BJ (cell line): ENCODE data around the gene POPDC2. TPM values are rescaled to one million over a fixed set of nuclear protein-coding genes. Genes with fewer than 3 reads are reported as not detected.

Experiments
- CTCF ChIA-PET: fragments of 350-600 bp; formaldehyde crosslinking; extraction: SDS; loops from one replicate; lab custom pipeline; 2021; ENCODE audit warnings: antibody characterized with exemption, inconsistent platforms; lab: Yijun Ruan, JAX
- POLR2A ChIA-PET: fragments of 300-600 bp; sonication (Branson Sonifier 250); formaldehyde crosslinking; extraction: SDS; loops from one replicate; lab custom pipeline; 2021; ENCODE audit warnings: antibody characterized with exemption; lab: Charles Lee
- DNase-seq: peaks from one replicate; pipeline ENCODE4 v3.0.0-alpha.2; 2011; ENCODE audit warnings: low read depth
- H3K27me3 ChIP-seq: 2 replicates; pipeline ENCODE4 v1.6.0; 2011; ENCODE audit warnings: low read length; ENCODE audit not compliant: control insufficient read depth, insufficient read depth
- H3K36me3 ChIP-seq: 2 replicates; pipeline ENCODE4 v1.5.1; 2011; ENCODE audit warnings: low read length; ENCODE audit not compliant: control insufficient read depth, insufficient read depth
- H3K4me3 ChIP-seq: 2 replicates; pipeline ENCODE4 v1.5.1; 2011; ENCODE audit warnings: low read depth, mild to moderate bottlenecking, control low read depth, low read length
- CTCF ChIP-seq: IDR thresholded peaks from 2 replicates; pipeline ENCODE4 v1.5.1; 2011; ENCODE audit warnings: low read depth, mild to moderate bottlenecking, control low read depth, inconsistent platforms, low read length, moderate library complexity; ENCODE audit not compliant: insufficient read depth
- polyA plus RNA-seq: library from polyadenylated mRNA; depleted of rRNA; stranded (reverse); fragments of >200 nt; gene quantifications from 2 replicates; pipeline ENCODE4 v1.2.3, GENCODE V29; 2011

The POPDC2 gene
- polyA plus RNA-seq, 1 experiment, result 2.3 TPM

DNA sequence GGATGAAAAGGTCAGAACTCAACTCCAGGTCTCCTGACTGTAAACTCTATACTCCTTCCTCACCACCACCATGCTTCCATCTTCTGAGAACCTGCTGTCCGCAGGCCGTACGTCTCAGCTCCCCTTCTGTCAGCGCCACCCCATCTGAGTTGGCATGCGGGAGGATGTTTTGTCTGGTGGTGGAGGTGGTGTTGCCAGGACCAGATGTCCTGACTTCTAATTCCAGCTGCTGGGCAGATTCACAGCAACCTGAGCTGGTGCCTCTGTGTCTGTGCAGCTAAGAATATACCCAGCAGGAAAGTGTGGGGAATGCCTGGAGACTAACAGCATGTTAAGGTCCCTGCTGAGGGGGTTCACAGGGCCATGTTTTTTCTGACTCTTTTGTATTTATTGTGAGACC lies 39.5 kb downstream of the POPDC2 start:
- H3K27me3 ChIP-seq, result peaks cover 5% of the 10 kb centered on the region
- H3K36me3 ChIP-seq, result no peaks in the 10 kb centered on the region
- CTCF ChIA-PET, result interaction anchor here (0.6 kb wide), 1 partner anchor 11 kb away, joined by 3 read pairs; no protein-coding TSS in a partner anchor
- H3K4me3 ChIP-seq, result no peak overlapping the region
- no peak for TF ChIP-seq CTCF
- DNase-seq, result no peak
- POLR2A ChIA-PET, result no interaction called here

- no peak for DNase-seq
- ChIA-PET POLR2A (no interaction called here), CTCF (no interaction called here)
- no peak for TF ChIP-seq CTCF
- Histone ChIP-seq H3K36me3 (no peaks in the 10 kb centered on the region), H3K27me3 (peaks cover 5% of the 10 kb centered on the region), H3K4me3 (no peak overlapping the region)
Observed at GRCh38 chr3:119619094-119619493, 41.3 kb downstream of the POPDC2 start.

DNA sequence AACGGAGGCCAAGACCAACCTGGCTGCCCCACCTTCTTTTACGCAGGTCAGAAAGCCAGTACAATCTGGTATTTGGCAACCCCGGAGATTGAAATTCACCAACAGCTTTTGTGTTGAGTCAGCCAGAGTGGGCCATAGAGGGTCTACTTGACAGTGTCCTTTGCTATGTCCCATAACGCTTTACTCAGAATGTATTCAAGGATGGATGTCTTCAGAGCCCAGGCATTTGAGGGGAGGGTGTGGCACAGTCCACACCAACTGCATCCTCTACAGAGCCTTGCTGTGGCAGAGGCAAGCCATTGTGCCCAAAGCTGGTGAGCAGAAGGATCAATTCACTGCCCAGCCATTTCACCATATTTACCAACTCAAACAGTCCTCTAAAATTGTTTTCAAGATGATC lies 44.3 kb downstream of the POPDC2 start:
- TF ChIP-seq CTCF, result no peak
- DNase-seq, result no peak
- Histone ChIP-seq H3K36me3 (no peaks in the 10 kb centered on the region), H3K4me3 (no peak overlapping the region), H3K27me3 (peaks cover 3% of the 10 kb centered on the region; the same call in 1 of the 2 replicates)
- ChIA-PET CTCF (no interaction called here), POLR2A (no interaction called here)

DNA sequence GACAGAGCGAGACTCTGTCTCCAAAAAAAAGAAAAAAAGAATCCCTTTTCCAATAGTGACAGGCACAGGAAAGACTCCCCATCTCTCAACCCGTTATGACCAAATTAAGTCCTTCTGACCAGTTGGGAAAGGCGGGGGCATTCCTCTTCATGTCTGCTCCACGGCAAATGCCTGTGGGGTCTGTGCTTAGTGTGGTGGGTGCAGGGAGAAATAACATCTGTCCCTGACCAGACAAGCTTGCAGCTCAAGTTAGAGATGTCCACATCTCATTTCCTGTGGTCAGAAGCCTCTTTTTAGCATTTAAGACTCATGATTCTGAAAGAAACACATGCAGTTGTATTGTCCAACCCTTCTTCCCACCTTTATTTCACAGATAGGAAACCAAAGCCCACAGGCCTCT lies 46.5 kb downstream of the POPDC2 start:
- Histone ChIP-seq H3K36me3 (no peaks in the 10 kb centered on the region), H3K4me3 (no peak overlapping the region), H3K27me3 (peaks cover 6% of the 10 kb centered on the region)
- TF ChIP-seq CTCF, result no peak
- DNase-seq, result no peak
- POLR2A ChIA-PET, result no interaction called here
- CTCF ChIA-PET, result no interaction called here

DNA sequence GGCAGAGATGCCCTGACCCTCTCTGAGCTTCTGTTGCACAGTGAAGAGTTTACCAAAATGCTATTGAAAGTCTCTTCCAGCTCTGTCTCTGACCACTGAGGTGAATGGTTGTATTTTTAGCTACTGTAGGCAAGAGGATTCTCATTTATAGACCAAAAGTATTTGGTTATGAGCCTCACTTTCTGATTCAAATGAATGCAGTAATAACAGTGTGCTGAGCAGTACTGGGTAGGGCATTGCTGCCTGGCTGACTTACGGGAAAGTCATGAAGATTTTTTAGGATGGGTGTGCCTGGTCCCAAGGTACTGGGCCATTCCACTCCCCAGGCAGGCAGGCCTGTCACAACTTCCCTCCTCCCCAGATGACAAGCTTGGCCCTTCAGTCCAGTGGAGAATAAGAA lies 47.2 kb downstream of the POPDC2 start:
- no peaks in the 10 kb centered on the region for H3K36me3 ChIP-seq
- no peak for TF ChIP-seq CTCF
- H3K4me3 ChIP-seq, result no peak overlapping the region
- CTCF ChIA-PET, result interaction anchor here (1.0 to 1.8 kb wide), 3 partner anchors 10 to 18 kb away, joined by 3 to 6 read pairs (median 3); no protein-coding TSS in a partner anchor
- POLR2A ChIA-PET, result no interaction called here
- H3K27me3 ChIP-seq, result peaks cover 3% of the 10 kb centered on the region
- DNase-seq, result no peak
